Testis (tissue), 3 donors: ENCODE measurements around the gene LRIG1. TPM values are rescaled to one million over a fixed set of nuclear protein-coding genes. Genes with fewer than 3 reads are reported as not detected.

Experiments used
- DNase-seq: peaks from one replicate; pipeline ENCODE4 v3.0.0-alpha.2; 2019
- H3K27ac ChIP-seq, 2 donors: fragments of 200-600 bp; sonication (generic); one replicate each; pipeline ENCODE4 v1.5.1; 2019
- H3K27me3 ChIP-seq: fragments of 200-600 bp; sonication (generic); one replicate; pipeline ENCODE4 v1.5.1; 2019
- H3K36me3 ChIP-seq: fragments of 200-600 bp; sonication (generic); one replicate; pipeline ENCODE4 v1.5.1; 2017; ENCODE audit warnings: low read depth; ENCODE audit errors: missing control alignments
- H3K4me1 ChIP-seq: fragments of 200-600 bp; sonication (generic); one replicate; pipeline ENCODE4 v1.5.1; 2019
- H3K4me3 ChIP-seq, 2 donors: fragments of 200-600 bp; sonication (generic); one replicate each; pipeline ENCODE4 v1.5.1; 2017 to 2019
- H3K9me3 ChIP-seq: fragments of 200-600 bp; sonication (generic); one replicate; pipeline ENCODE4 v1.5.1; 2017
- POLR2A ChIP-seq: fragments of 450-650 bp; IDR thresholded peaks from one replicate; pipeline ENCODE4 v1.6.1; 2017; ENCODE audit warnings: antibody characterized with exemption, mild to moderate bottlenecking, moderate library complexity
- WGBS, 2 donors: methylation state at CpG; one replicate each; pipeline ENCODE4 v1.1.5; 2018; 5-methylcytosine and 5-hydroxymethylcytosine counted together
- intact Hi-C: fragments of 100-400 bp; cut with DNase I; formaldehyde crosslinking; loops from one replicate; pipeline ENCODE4 v1.15.1; 2023; ENCODE audit warnings: low total_unique reads
- polyA plus RNA-seq: library from polyadenylated mRNA; stranded (reverse); fragments of 350-450 nt; fragmentation: Illumina TruSeq; extraction: RNeasy Lipid Tissue Mini Kit (QIAGEN cat#74804); gene quantifications from one replicate; pipeline ENCODE4 v1.2.3, GENCODE V29; 2014; ENCODE audit warnings: low read depth, low replicate concordance; ENCODE audit not compliant: insufficient read depth
- total RNA-seq, 2 donors: library from RNA; depleted of rRNA; stranded (reverse); fragments of >200 nt; gene quantifications; one replicate each; pipeline ENCODE4 v1.2.3, GENCODE V29; 2016
- TF ChIP-seq, protein P1 (sequence below), 3 experiments: fragments of 450-650 bp in 2 of 3; fragments of 200-600 bp in 1 of 3; sonication (generic) in 1 of 3; IDR thresholded peaks; one replicate each; pipeline ENCODE4 v1.5.1; 2016 to 2019; ENCODE audit warnings: antibody characterized with exemption in 3 of 3, mild to moderate bottlenecking in 2 of 3, moderate library complexity in 1 of 3

Gene LRIG1
- total and polyA plus RNA-seq, 3 donors from 2014 or later, result 62.7 to 107 (median 77.9) TPM

DNA sequence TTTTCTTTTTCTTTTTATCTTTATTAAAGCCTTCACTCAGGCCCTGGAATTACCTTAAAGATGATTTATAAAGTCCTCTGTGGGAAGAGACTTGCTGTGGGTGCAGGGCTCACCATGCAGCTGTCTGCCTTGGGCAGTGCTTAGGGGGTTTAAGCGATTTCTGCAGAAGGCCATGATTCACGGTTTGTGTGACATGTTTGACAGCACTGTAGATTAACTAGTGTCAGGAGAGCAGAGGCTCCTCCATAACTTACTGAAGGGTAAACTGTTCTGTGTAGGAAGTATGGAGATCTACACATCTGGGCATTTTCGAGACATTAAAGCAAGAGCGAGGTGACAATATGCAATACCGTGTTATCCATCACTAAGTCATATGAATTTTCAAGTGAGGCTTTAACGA lies 137.7 kb downstream of the LRIG1 start:
- Histone ChIP-seq H3K36me3 (no peaks in the 10 kb centered on the region), H3K4me3 (no peak overlapping the region), H3K27ac (no peak overlapping the region), H3K27me3 (no peaks in the 10 kb centered on the region), H3K9me3 (no peaks in the 10 kb centered on the region), H3K4me1 (no peaks in the 10 kb centered on the region)
- DNase-seq, result no peak
- WGBS, 2 donors, result 88 to 91% methylated on average over 6 of the region's 6 CpGs
- intact Hi-C loops, result no loop called here
- TF ChIP-seq, protein P1, sequence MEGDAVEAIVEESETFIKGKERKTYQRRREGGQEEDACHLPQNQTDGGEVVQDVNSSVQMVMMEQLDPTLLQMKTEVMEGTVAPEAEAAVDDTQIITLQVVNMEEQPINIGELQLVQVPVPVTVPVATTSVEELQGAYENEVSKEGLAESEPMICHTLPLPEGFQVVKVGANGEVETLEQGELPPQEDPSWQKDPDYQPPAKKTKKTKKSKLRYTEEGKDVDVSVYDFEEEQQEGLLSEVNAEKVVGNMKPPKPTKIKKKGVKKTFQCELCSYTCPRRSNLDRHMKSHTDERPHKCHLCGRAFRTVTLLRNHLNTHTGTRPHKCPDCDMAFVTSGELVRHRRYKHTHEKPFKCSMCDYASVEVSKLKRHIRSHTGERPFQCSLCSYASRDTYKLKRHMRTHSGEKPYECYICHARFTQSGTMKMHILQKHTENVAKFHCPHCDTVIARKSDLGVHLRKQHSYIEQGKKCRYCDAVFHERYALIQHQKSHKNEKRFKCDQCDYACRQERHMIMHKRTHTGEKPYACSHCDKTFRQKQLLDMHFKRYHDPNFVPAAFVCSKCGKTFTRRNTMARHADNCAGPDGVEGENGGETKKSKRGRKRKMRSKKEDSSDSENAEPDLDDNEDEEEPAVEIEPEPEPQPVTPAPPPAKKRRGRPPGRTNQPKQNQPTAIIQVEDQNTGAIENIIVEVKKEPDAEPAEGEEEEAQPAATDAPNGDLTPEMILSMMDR (IDR thresholded peaks at IDR 0.05), result no peak
- TF ChIP-seq POLR2A, result no peak

- TF ChIP-seq, protein P1 (IDR thresholded peaks at IDR 0.05), result no peak
- TF ChIP-seq POLR2A, result no peak
- 87 to 95% methylated on average over 3 of the region's 3 CpGs for WGBS, 2 donors
- DNase-seq, result no peak
- H3K36me3 ChIP-seq, result no peaks in the 10 kb centered on the region
- H3K4me1 ChIP-seq, result no peaks in the 10 kb centered on the region
- no peak overlapping the region for H3K27ac ChIP-seq
- intact Hi-C loops, result no loop called here
- H3K27me3 ChIP-seq, result no peaks in the 10 kb centered on the region
- no peak overlapping the region for H3K4me3 ChIP-seq
- no peaks in the 10 kb centered on the region for H3K9me3 ChIP-seq
Observed at GRCh38 chr3:66362541-66362941, 138.3 kb downstream of the LRIG1 start.

DNA sequence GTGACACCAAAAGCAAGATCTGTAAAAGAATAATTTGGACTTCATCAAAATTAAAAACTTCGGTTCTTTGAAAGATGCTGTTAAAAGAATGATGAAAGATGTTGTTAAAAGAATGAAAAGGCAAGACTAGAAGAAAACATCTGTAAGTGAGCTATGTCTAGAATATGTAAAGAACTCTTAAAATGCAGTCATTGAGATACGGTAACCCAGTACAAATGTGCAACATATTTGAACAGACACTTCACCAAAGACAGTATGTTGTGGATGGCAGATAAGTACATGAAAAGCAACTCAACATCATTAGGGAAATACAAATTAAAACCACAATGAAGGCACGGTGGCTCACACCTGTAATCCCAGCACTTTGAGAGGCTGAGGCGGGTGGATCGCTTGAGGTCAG lies 139.5 kb downstream of the LRIG1 start:
- DNase-seq, result no peak
- no peak overlapping the region for H3K27ac ChIP-seq
- TF ChIP-seq POLR2A, result no peak
- TF ChIP-seq, protein P1 (IDR thresholded peaks at IDR 0.05), result no peak
- no peaks in the 10 kb centered on the region for H3K9me3 ChIP-seq
- no peak overlapping the region for H3K4me3 ChIP-seq
- intact Hi-C loops, result no loop called here
- H3K4me1 ChIP-seq, result no peaks in the 10 kb centered on the region
- 95 to 98% methylated on average over 5 of the region's 5 CpGs for WGBS, 2 donors
- no peaks in the 10 kb centered on the region for H3K27me3 ChIP-seq
- no peaks in the 10 kb centered on the region for H3K36me3 ChIP-seq

DNA sequence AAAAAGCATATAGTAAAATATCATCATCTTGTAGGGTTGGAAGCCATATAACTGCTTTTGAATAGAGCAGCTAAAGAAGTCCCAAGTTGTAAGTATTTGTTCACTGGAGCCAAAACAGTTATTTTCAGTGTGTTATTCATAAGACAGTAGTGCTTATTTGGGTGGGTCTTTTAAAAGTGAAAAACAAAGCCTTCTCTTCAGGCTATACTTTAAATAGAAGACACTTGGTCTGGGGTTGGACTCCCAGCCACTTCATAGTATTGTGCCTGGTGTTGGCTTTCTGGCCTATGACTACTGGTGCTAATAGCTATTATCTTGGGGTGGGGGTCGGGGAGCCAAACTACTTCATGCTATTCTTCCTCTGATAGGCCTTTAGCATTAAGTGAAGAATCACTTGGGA lies 144.8 kb downstream of the LRIG1 start:
- DNase-seq, result no peak
- no peak overlapping the region for H3K4me3 ChIP-seq
- 92 to 94% methylated on average over 1 of the region's 1 CpG for WGBS, 2 donors
- no peaks in the 10 kb centered on the region for H3K4me1 ChIP-seq
- TF ChIP-seq POLR2A, result no peak
- no peaks in the 10 kb centered on the region for H3K9me3 ChIP-seq
- H3K27ac ChIP-seq, result no peak overlapping the region
- no peaks in the 10 kb centered on the region for H3K27me3 ChIP-seq
- H3K36me3 ChIP-seq, result no peaks in the 10 kb centered on the region
- intact Hi-C loops, result no loop called here

GRCh38 chr3:66355394-66355793 lies 145.4 kb downstream of the LRIG1 start:
- intact Hi-C loops, result no loop called here
- TF ChIP-seq, protein P1 (IDR thresholded peaks at IDR 0.05), result no peak
- TF ChIP-seq POLR2A, result no peak
- H3K9me3 ChIP-seq, result no peaks in the 10 kb centered on the region
- H3K4me1 ChIP-seq, result no peaks in the 10 kb centered on the region
- H3K27me3 ChIP-seq, result no peaks in the 10 kb centered on the region
- no peak overlapping the region for H3K4me3 ChIP-seq
- no peak for DNase-seq
- no peaks in the 10 kb centered on the region for H3K36me3 ChIP-seq
- WGBS, 2 donors, result 90 to 92% methylated on average over 3 of the region's 3 CpGs
- H3K27ac ChIP-seq, result no peak overlapping the region
